Measurements from ENCODE around the gene MKI67. TPM values are rescaled to one million over a fixed set of nuclear protein-coding genes. Genes with fewer than 3 reads are reported as not detected.
"Not testable (repeated sequence)": the region's sequence is repeated elsewhere in the genome, so short reads cannot be mapped to it uniquely, and the experiment has no call there.

The MKI67 gene
- total RNA-seq, 1 donor = 38.7 TPM

DNA sequence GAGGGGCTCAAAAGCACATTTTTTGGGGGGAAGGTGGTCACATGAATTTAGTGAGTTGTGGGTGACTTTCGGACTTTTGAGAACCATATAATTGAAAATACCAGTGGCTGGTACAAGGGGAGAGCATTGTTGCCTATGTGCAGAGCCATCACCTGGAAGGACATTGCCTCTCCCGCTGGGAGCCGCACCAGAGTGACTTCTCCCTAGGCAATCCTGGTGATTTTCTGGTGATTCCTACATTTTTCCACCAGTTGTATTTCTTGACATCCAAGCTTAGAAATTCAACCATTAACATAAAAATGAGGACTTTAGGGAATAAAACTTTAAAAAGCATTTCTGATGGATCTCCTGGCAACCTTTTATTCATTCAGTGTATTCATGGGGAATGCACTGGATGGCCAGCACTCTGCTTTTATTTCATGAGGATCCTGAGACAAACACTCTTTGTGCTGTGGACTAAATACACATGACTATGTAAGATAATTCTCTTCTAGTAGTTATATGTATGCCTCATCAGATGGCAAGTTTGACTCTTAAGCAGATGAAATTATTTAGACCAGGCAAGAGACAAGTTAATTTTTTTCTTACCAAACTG lies 41.8 kb upstream of the MKI67 start:
- TF ChIP-seq CTCF (IDR thresholded peaks at IDR 0.05; ENCODE audit: insufficient read depth, low read length) = no peak
- no peak for DNase-seq (ENCODE audit: low read depth)

GRCh38 chr10:128167123-128167522 lies 40.9 kb upstream of the MKI67 start:
- not testable (repeated sequence) for H3K4me3 ChIP-seq (ENCODE audit: low read depth, low read length); DNase-seq (ENCODE audit: low read depth)

More for the DNA sequence above, 41.8 kb upstream of the MKI67 start:
- H3K4me3 ChIP-seq (ENCODE audit: low read depth, low read length) = no peak overlapping the region

GRCh38 chr10:128166151-128166550 lies 39.9 kb upstream of the MKI67 start:
- no peak overlapping the region for H3K4me3 ChIP-seq (ENCODE audit: low read depth, low read length)
- no peak for TF ChIP-seq CTCF (IDR thresholded peaks at IDR 0.05; ENCODE audit: insufficient read depth, low read length)
- DNase-seq (ENCODE audit: low read depth) = no peak

DNA sequence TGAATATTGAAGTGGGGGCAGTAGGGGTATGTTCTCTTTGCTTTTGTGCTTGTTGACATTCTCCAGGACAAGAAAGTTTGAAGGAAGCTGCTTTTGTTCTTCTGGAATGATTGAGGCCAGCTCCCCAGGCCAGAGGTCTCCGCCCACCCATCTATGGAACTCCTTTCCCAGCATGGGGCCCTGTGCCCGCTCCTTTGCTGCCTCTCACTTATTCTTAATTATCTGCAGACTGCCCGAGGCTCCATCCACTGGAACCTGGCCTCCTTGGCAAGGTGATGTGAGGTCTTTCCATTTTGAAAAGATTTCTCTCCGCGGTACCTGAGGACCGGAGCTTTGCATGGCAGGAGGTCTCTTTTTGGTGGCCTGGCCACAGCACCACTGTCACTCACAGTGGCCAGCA lies 39.3 kb upstream of the MKI67 start:
- no peak overlapping the region for H3K4me3 ChIP-seq (ENCODE audit: low read depth, low read length)
- no peak for TF ChIP-seq CTCF (IDR thresholded peaks at IDR 0.05; ENCODE audit: insufficient read depth, low read length)
- no peak for DNase-seq (ENCODE audit: low read depth)

DNA sequence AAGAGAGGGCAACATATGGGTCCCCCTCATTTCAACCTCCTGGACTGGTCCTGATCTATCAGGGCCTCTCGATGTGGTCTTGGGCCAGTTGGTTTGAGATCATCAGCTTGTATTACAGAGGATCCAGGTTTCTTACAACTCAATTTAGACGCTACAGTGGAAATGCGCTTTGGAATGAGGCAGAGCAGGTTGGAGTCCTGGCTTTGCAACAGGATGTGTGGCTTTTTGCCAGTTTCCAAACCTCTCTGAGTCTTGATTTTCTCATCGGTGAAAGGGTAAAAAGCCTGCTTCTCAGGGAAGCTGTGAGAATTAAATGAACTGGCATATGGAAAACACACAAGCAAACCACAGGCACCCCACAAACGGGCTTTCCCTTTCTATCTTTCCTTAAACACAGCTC lies 37.5 kb upstream of the MKI67 start:
- DNase-seq (ENCODE audit: low read depth) = no peak
- TF ChIP-seq CTCF (IDR thresholded peaks at IDR 0.05; ENCODE audit: insufficient read depth, low read length) = no peak
- no peak overlapping the region for H3K4me3 ChIP-seq (ENCODE audit: low read depth, low read length)

DNA sequence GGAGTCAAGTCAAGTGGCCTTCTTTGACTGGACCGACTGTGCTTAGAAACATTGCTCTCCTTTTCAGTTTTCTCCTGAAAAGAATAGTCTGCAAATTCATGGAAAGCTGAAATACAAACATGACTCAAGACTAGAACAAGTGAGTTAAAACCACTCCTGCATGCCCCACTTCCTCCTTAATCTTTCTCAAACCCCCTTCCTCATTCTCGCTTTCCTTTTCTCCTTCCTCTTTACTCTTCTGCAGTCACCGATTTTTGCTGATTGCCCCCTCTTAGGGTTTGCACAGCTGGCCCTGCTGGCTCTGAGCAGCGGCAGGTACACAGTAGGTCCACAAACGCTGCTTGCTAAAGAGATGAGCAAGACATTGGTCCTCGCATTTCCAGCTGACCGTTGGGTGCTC lies 34.8 kb upstream of the MKI67 start:
- no peak overlapping the region for H3K4me3 ChIP-seq (ENCODE audit: low read depth, low read length)
- no peak for DNase-seq (ENCODE audit: low read depth)
- TF ChIP-seq CTCF (IDR thresholded peaks at IDR 0.05; ENCODE audit: insufficient read depth, low read length) = no peak

DNA sequence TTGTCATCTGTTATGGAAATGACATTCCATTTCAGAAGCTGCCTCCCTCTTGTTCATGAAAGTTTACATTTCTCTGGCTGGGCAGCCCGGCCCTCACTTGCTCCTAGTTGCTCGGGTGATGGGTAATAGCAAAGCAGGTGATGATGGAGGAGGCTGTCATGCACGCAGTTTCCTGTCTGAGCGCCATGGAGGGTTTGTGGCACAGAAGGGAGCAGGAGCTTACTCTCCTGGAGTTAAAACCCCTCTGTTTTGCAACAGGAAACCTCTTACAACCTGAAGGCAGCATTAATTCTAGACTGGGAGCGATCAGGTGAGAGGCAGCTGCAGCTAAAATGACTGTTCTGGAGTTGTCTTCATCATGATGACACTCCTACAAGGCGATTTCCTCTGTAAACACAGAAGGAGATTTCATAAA lies 34.1 kb upstream of the MKI67 start:
- H3K4me3 ChIP-seq (ENCODE audit: low read depth, low read length) = no peak overlapping the region
- DNase-seq (ENCODE audit: low read depth) = no peak
- no peak for TF ChIP-seq CTCF (IDR thresholded peaks at IDR 0.05; ENCODE audit: insufficient read depth, low read length)

Data from fibroblast of the aortic adventitia (primary cell).